DMS153 treated with DMSO at 0.1 percent for 48 hours (cell line): Measurements from ENCODE around the gene BAD.
A peak's percentile ranks its signal among the peaks of the same experiment; 100 is the strongest.

Source experiments
- DNase-seq: peaks from one replicate; lab custom pipeline; 2025; ENCODE audit not compliant: unreplicated experiment; lab: John Stamatoyannopoulos, UW

The BAD gene

DNA sequence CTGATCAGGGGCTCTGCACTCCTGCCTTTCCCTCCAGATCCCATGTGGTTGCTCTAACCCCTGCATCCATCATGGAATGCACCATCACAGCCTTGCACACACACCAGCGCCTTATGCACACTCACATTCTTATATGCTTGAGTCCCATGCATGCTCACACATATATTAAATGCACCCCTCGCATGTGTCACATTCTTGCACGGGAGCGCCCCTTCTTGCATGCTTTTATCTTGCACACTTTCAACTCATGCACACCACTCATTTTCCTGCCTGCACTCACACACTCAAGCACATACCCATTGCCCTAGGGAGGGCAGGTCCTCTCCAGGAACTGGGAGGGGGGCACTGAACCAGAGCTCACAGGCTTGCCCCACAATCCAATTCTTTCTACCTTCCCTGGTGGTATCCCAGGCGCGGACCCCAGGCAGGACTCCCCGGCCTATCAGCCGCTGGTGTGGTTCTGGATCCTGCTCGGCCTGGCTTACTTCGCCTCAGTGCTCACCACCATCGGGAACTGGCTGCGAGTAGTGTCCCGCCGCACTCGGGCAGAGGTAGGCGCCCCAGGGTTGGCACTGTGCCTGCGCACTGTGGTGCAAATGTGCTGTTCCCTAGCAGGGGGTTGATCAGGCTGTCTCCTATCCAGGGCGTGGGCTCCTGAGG lies 13.4 kb upstream of the BAD start:
- no peak for DNase-seq

DNA sequence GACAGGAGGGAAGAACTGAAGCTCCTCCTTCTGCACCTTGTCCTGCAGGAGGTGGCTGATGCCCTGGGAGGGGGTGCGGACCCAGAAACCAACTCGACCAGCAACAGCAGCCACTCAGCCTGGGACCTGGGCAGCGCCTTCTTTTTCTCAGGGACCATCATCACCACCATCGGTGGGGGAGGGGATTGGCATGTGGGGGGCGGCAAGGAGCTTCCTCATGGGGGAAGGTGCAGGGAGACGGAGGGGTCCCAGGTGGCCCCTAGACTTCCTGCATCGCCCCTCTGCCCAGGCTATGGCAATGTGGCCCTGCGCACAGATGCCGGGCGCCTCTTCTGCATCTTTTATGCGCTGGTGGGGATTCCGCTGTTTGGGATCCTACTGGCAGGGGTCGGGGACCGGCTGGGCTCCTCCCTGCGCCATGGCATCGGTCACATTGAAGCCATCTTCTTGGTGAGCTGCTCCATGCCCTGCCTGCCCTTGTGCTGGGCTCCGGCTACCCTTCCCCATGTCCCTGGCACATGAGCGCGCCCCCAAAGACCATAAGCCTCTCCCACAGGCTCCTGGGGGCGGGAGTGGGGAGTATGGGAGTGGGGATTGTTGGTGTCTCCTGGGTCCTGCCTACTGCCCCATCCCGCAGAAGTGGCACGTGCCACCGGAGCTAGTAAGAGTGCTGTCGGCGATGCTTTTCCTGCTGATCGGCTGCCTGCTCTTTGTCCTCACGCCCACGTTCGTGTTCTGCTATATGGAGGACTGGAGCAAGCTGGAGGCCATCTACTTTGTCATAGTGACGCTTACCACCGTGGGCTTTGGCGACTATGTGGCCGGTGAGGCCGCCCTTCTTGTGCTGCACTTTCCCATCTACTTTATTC lies 12.6 kb upstream of the BAD start:
- no peak for DNase-seq

- DNase-seq: no peak
Observed at GRCh38 chr11:64296236-64296635, 11.8 kb upstream of the BAD start.

- DNase-seq: no peak
Observed at GRCh38 chr11:64295760-64296159, 11.3 kb upstream of the BAD start.

DNA sequence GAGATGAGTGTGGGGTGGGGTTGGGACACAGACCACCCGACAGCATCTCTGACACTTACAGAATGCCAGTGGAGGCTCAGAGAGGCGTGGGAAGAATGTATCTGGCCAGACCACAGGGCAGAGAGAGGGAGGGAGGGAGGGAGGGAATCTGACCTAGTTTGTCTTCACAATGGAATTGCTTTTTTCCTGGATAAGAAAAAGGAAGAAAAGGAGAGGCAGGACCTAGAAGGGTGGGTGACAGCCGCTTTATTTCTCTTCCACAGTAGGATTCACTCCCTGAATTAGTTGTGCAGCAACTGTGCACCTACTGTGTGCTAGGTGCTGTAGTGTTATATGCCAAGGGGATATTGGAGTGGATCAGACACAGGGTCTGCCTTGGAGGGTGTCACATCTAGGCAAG lies 10.3 kb upstream of the BAD start:
- DNase-seq: no peak

- no peak for DNase-seq
Observed at GRCh38 chr11:64292460-64293254, 8.2 kb upstream of the BAD start.

DNA sequence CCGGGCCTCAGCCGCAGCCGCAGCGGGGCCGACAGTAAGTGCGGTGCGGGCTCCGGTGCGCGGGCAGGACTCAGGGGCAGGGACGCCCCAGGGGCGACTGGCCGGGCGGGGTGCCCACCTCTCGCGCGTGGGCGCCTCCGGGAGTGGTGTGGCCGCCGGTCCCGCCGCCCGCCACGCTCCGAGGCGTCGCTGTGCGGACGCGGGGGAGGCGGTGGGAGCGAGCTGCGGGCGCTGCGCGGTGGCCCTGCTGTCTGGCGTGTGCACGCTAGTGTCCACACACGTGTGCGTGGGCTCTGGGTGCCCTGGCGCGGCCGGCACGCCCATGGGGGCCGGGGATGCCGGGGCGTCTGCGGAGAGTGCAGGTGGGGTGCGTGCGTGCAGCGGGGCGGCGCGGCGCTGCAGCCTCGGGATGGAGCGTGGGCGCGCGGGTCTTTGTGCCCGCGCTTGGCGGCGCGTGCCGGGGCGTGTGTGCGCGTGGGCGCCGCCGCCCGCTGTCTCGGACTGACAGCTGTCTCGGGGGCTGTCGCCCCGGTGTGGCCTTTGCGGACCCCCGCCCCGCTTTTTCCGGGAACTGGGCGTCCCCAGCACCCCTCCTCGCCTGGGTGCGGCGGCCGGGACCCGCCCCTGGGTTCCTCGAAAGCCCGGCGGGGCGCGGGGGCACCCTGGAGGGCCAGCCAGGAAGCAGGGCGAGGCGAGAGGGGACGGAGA lies 7.4 kb upstream of the BAD start:
- no peak for DNase-seq

DNA sequence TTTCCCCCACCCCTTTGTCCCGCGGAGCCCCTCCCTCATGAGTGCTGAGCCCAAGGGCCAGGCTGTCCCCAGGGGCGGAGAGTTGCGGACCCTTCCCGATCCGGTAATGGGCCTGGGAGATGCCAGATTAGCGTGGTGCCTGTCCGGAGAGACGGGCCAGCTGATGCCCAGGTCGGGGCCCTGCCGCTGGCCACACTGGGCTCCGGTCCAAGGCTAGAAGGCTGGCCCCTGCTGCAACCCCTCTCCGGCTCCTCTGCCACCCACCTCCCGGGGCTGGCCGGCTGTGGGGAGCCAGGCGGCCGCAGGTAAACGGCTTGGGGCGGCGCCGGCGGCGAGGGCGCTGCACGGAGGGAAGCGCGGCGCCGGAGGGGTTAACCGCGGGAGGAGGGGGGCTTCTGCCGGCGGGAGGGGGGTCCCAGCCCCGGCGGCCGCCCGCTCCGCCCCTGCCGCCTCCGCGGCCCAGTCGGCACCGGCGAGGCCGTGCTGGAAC lies 6.8 kb upstream of the BAD start, which contains the start of gene KCNK4:
KCNK4 (plus strand) TSS at position 41 of the 490 bp plus-strand sequence. CDS start 1,717 bp downstream, outside the sequence.
- no peak for DNase-seq

- no peak for DNase-seq
Observed at GRCh38 chr11:64290352-64291261, 6.1 kb upstream of the BAD start.

- no peak for DNase-seq
Observed at GRCh38 chr11:64289002-64289564, 4.6 kb upstream of the BAD start.

GRCh38 chr11:64288353-64288750 lies 3.9 kb upstream of the BAD start:
- DNase-seq: no peak

DNA sequence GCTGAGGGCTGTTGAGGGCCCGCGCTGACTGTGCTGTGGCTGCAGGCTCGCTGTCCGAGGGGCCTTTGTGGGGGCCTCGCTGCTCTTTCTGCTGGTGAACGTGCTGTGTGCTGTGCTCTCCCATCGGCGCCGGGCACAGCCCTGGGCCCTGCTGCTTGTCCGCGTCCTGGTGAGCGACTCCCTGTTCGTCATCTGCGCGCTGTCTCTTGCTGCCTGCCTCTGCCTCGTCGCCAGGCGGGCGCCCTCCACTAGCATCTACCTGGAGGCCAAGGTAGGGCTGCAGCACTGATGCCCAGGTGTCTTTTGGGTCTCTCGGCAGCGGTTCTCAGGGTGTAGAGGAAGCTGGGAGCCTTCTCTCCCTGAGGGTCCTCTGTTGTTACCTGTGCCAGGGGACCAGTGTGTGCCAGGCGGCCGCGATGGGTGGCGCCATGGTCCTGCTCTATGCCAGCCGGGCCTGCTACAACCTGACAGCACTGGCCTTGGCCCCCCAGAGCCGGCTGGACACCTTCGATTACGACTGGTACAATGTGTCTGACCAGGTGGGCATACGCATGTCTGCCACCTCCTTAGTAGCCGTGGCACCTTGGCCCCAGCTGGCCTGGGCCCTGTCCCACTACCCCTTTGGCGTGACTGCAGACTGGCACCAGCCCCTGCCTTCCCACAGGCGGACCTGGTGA lies 3.3 kb upstream of the BAD start:
- no peak for DNase-seq

DNA sequence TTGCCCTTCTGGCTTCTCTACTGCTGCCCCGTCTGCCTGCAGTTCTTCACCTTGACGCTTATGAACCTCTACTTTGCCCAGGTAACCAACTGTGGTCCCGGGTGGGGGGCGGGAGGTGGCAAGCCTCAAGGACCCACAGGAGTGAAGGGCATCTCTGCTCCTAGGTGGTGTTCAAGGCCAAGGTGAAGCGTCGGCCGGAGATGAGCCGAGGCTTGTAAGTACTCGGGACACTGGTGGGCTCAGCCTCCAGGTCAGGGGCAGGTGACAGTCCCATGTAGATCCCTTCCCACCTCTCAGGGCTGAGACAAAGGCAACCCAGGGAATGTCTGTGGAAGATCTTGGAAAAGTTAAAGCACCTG lies 2.3 kb upstream of the BAD start:
- DNase-seq: no peak

DNA sequence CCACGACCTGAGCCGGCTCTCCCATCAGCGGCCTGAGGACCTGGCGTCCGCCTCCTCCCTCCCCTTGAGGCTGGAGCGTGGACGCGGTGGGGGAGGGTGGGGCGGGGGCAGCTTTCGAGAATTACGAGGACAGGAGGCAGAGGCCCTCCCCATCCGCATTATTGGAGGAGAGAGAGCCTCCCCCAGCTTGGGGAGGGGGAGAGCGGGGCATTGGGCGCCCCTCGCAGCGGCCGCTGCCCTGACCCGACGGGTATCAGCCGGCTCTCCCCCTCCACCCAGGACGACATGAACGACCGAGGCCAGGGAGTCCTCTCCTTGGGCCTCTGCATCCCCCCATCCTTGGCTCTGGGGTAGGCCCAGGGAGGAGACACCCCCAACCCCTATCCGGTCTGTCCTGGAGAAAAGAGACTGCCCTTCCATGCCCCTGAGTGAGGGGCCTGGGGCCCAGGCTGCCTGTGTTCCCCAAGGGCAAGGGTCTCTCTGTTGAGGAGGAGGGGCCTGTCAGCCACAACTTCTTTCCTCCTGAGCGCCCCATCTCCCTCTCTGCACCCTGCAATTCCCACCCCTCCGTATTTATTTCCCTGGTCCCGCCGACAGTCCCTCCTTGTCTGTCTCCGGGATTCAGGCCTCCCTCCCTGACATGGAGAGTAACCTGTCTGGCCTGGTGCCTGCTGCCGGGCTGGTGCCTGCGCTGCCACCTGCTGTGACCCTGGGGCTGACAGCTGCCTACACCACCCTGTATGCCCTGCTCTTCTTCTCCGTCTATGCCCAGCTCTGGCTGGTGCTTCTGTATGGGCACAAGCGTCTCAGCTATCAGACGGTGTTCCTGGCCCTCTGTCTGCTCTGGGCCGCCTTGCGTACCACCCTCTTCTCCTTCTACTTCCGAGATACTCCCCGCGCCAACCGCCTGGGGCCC lies 1.7 kb upstream of the BAD start:
- peak; percentile 25 for DNase-seq

DNA sequence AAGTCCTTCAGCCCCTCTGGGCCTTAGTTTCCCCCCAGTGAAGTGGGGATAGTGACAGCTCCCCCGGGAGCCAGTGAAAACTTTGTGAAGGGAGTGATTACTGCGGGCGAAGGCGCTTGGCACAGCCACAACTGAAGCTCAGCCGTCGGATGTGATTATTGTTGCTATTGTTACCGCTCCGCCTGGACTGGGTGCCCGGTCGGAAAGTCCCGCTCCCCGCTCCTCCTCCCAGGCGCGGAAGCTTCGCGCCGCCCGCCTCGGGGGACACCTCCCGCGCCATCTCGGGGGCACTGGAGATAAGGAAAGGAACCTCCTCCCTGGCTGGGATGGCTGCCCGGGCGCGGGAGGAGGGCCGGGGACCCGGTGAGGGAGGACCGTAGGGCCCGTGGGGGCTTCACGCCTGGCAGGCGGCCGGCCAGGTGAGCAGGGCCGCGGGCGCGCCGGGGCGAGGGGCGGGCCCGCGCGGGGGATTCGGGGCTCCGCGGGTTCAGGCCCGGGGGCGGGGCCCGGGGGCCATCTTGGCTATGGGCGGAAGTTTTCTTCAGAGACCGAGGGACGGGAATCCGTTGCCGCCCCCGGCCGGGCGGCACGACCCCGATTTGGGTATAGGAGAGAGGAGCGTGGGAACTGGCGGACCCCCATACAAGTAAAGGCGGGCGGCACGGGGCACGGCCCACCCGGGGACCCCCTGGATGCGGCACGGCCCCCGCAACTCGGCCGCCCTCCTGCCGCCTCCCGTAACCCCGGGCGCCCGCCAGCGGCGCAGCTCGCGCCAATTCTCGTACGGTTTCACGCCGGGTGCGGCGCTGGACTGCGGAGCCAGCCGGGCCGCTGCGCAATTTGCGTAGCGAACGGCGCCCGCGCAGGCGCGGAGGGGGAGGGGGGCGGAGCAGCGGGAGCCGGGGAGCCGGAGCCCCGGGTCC lies 758 bp upstream of the BAD start, which contains the start of gene GPR137:
GPR137 (plus strand) TSS at position 887 of the 923 bp plus-strand sequence. CDS start 677 bp downstream, outside the sequence.
- DNase-seq: peak; percentile 68

GRCh38 chr11:64283092-64283491 lies 1.4 kb downstream of the BAD start:
- DNase-seq: no peak
